H1 (cell line): Measurements from ENCODE around the gene RPTOR.

ENCODE experiments used
- CHD2 ChIP-seq: IDR thresholded peaks from 2 replicates; pipeline ENCODE4 v1.6.1; 2012; ENCODE audit warnings: low read length, improper control_type of control experiment
- CTCF ChIP-seq, 3 experiments: IDR thresholded peaks; 1 replicate in 2 of 3; 2 replicates in 1 of 3; pipeline versions ENCODE4 v1.5.1 to v1.6.1; 2011; ENCODE audit warnings: low read length in 3 of 3, mild to moderate bottlenecking in 3 of 3, inconsistent platforms in 2 of 3, low read depth in 1 of 3, moderate library complexity in 1 of 3; ENCODE audit not compliant: insufficient read depth in 1 of 3; ENCODE audit errors: control extremely low read depth in 1 of 3
- EP300 ChIP-seq, 2 experiments: IDR thresholded peaks; 1 replicate in 1 of 2; 2 replicates in 1 of 2; pipeline ENCODE4 v1.6.1; 2011 to 2012; ENCODE audit warnings: low read depth in 2 of 2, low read length in 2 of 2, mild to moderate bottlenecking in 2 of 2, borderline replicate concordance in 1 of 2, inconsistent platforms in 1 of 2, moderate library complexity in 1 of 2
- JUN ChIP-seq: IDR thresholded peaks from 2 replicates; pipeline ENCODE4 v1.6.1; 2011; ENCODE audit warnings: low read depth, mild to moderate bottlenecking, improper control_type of control experiment, low read length
- MAFK ChIP-seq: IDR thresholded peaks from 2 replicates; pipeline ENCODE4 v1.6.1; 2012; ENCODE audit warnings: low read depth, mild to moderate bottlenecking, improper control_type of control experiment, low read length
- SRF ChIP-seq: IDR thresholded peaks from 2 replicates; pipeline ENCODE4 v1.6.1; 2011; ENCODE audit warnings: mild to moderate bottlenecking, low read depth, low read length, moderate library complexity

GRCh38 chr17:80520810-80521455, 23.7 kb upstream of the RPTOR start:
- TF ChIP-seq EP300 (IDR thresholded peaks at IDR 0.05; ENCODE audit: borderline replicate concordance in 1 of 2, low read depth in 2 of 2, low read length in 2 of 2) (no peak), SRF (no peak), CTCF (IDR thresholded peaks at IDR 0.05; ENCODE audit: control extremely low read depth in 1 of 3, insufficient read depth in 1 of 3, low read depth in 1 of 3, low read length in 3 of 3) (no peak), JUN (no peak), CHD2 (no peak), MAFK (no peak)
